HG03280 (cell line): ENCODE results near the gene ITPA.
"Not testable (repeated sequence)": the region's sequence is repeated elsewhere in the genome, so short reads cannot be mapped to it uniquely, and the experiment has no call there.

Experiments used
- ATAC-seq: cut with Tn5 transposase; IDR thresholded peaks from one replicate; pipeline ENCODE4 v1.9.1; 2021; ENCODE audit warnings: mild to moderate bottlenecking, moderate library complexity; ENCODE audit not compliant: unreplicated experiment

ITPA gene

GRCh38 chr20:3172933-3173609, 36.2 kb upstream of the ITPA start, which contains the start of gene LZTS3:
LZTS3 (minus strand) TSS chr20:3173549; CDS start chr20:3167163, 6,386 bp downstream.
- ATAC-seq, result peak; percentile 94

GRCh38 chr20:3173610-3174441, 35.5 kb upstream of the ITPA start:
- ATAC-seq, result peak; percentile 32

GRCh38 chr20:3174442-3175261, 34.6 kb upstream of the ITPA start:
- ATAC-seq, result no peak

DNA sequence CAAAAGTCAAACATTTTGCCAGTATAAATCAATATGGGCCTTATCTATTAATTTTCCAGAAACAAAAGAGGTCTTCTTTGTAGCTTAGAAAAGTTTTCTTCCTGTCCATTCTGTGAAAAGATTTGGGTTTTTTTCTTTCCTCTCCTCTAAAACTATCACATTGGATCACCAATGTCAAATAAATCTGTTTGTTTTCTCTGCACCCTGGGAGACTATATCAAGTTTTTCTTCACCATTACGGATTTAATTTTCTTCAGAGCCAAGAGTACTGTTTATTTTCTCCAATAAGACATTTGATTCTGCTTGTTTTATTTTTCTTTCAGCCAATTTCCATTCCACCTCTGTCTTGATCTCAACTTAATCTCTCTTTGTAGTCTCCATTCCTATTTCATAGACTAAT, 34.0 kb upstream of the ITPA start:
- ATAC-seq, result no peak

DNA sequence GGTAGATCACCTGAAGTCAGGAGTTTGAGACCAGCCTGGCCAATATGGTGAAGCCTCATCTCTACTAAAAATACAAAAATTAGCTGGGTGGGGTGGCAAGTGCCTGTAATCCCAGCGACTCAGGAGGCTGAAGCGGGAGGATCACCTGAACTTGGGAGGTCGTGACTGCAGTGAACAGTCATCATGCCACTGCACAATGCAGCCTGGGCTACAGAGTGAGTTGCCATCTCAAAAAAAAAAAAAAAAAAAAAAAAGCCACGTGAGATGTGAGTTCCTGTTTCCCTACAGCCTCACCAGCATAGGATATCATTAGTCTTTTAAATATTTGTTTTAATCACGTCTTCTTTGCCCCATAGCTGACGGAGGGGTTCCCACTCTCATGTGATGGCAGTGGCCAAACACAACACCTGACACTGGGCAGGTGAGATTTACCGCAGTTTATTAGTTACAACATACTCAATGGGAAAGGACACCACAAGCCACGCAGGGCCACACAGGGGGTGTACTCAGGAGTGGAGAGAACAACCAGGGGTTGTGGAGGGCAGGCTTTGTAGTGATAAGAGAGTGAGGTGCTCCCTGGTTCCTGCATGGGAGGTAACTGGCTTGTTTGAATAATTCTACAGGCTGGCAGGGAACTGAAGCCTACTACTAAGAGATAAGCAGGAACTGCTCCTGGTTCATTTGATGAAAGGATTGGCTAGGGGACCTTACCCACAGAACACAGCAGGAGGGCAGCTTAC, 31.4 kb upstream of the ITPA start:
- ATAC-seq, result no peak

DNA sequence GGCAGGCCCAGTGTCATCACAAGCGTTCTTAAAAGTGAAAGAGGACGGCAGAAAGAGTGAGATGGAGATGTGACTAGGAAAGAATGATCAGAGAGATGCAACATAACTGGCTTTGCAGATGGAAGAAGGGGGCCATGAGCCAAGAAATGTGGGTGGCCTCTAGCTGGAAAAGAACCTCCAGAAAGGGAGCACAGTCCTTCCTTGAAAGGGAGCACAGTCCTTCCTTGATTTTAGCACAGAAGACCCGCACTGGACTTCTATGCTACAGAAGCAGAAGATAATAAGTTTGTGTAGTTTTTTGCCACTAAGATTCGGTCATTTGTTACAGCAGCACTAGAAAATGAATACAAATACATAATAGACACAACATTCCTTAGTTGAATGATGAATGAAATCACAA, 29.0 kb upstream of the ITPA start:
- ATAC-seq, result no peak

GRCh38 chr20:3181270-3181669, 28.0 kb upstream of the ITPA start:
- ATAC-seq, result no peak

DNA sequence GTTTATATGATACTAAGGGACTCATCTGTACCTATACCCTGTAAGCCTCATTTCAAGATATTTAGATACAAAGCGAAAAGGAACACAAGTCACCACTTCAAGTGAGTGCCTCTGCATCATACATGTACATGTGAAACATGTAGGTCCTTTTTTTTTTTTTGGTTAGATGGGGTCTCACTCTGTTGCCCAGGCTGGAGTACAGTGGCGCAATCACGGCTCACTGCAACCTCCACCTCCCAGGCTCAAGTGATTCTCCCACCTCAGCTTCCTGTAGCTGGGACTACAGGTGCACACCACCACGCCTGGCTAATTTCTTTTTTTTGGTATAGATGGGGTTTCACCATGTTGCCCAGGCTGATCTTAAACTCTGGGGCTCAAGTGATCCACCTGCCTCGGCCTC, 26.9 kb upstream of the ITPA start:
- not testable (repeated sequence) for ATAC-seq

DNA sequence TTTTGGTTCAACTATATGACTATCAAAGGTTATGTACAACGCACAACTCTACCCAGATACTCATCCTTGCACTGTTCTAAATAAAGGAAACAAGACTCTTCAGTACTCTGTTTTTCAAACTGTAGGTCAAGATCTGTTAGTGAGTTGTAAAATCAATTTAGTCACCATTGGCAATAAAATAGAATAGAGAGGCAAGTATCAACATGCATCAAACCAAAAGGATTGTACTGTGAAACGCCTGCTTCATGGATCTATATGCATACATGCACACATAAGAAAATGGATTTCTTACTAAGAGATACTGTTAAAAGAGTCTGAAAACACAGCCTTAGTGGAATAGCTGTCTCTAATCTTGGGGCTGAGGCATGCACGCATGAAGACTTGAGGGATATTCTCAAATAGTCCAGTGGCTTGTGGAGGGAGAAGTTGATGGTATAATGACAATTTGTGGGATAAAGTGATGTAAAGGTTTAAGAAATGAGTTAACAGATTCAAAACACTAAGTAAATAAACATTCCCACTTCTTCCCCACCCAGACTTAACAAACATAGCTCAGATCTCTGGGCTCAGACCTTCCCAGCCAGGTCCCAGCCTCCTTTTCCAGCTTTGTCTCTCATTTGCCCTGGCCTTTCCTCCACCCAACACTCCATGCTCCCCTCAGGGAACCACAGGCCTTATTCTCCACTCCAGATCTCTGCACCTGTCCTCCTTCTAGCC, 25.2 kb upstream of the ITPA start:
- no peak for ATAC-seq

DNA sequence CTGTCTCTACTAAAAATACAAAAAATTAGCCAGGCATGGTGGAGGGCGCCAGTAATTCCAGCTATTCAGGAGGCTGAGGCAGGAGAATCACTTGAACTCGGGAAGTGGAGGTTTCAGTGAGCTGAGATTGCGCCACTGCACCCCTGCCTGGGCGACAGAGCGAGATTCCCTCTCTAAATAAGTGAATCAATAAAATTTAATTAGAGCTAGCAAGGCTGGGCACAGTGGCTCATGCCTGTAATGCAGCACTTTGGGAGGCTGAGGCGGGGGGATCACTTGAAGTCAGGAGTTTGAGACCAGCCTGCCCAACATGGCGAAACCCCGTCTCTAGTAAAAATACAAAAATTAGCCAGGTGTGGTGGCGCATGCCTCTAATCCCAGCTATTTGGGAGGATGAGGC, 21.4 kb upstream of the ITPA start:
- ATAC-seq, result not testable (repeated sequence)

DNA sequence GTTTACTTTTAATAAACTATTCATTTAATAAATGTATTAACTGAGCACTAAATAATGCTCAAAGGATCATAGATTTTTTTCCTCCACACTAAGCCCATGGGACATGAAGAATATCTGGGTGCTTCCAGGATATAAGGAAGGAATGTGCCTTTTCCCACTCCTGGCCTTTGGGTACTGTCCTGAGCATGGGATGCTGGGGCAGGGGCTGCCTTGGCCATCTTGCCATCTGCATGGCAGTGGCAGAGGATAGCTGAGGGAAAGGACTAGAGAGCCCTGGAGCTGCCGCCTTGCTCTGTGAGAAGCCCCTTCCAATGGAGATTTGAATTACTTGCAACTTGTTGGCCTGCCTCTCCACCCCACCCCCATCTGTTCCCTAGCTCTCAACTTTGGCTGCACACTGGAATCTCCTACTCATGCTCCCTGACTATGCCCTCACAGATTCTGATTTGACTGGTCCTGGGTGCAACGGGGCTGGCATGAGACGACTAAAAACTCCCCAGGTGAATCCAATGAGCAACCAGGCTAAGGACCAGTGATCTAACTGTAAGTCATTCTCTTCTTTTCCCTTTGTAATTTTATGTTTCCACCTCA, 20.4 kb upstream of the ITPA start:
- no peak for ATAC-seq

- ATAC-seq, result no peak
Observed at GRCh38 chr20:3189561-3190131, 19.7 kb upstream of the ITPA start.

- no peak for ATAC-seq
Observed at GRCh38 chr20:3190681-3191111, 18.6 kb upstream of the ITPA start.

- ATAC-seq, result no peak
Observed at GRCh38 chr20:3192226-3193015, 16.9 kb upstream of the ITPA start.

- ATAC-seq, result no peak
Observed at GRCh38 chr20:3193806-3194616, 15.3 kb upstream of the ITPA start.

GRCh38 chr20:3194617-3195280, 14.5 kb upstream of the ITPA start:
- no peak for ATAC-seq

GRCh38 chr20:3195590-3196237, 13.6 kb upstream of the ITPA start:
- no peak for ATAC-seq
